Measurements from ENCODE around the gene NRXN3.

DNA sequence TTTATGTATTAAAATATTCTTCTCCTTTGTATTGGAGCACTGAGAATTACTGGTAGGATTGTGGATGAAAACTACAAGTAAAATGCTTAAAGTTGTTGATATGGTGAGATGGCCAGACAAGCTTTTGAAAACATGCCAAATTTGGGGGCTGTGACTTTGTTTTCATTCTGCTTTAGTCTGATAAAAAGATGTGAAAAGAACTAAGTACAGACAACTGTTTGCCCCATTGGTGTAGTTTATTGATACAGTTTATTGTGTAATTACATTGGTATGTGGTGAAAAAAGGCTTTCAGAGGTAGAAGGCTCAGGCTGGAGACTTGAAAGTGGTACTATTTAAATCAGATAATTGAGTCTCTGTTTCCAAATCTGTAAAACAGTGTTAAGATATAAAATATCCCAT lies 1294.3 kb downstream of the NRXN3 start:
- TF ChIP-seq, protein P1, sequence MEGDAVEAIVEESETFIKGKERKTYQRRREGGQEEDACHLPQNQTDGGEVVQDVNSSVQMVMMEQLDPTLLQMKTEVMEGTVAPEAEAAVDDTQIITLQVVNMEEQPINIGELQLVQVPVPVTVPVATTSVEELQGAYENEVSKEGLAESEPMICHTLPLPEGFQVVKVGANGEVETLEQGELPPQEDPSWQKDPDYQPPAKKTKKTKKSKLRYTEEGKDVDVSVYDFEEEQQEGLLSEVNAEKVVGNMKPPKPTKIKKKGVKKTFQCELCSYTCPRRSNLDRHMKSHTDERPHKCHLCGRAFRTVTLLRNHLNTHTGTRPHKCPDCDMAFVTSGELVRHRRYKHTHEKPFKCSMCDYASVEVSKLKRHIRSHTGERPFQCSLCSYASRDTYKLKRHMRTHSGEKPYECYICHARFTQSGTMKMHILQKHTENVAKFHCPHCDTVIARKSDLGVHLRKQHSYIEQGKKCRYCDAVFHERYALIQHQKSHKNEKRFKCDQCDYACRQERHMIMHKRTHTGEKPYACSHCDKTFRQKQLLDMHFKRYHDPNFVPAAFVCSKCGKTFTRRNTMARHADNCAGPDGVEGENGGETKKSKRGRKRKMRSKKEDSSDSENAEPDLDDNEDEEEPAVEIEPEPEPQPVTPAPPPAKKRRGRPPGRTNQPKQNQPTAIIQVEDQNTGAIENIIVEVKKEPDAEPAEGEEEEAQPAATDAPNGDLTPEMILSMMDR (IDR thresholded peaks at IDR 0.05) = no peak
- TF ChIP-seq, protein P2, sequence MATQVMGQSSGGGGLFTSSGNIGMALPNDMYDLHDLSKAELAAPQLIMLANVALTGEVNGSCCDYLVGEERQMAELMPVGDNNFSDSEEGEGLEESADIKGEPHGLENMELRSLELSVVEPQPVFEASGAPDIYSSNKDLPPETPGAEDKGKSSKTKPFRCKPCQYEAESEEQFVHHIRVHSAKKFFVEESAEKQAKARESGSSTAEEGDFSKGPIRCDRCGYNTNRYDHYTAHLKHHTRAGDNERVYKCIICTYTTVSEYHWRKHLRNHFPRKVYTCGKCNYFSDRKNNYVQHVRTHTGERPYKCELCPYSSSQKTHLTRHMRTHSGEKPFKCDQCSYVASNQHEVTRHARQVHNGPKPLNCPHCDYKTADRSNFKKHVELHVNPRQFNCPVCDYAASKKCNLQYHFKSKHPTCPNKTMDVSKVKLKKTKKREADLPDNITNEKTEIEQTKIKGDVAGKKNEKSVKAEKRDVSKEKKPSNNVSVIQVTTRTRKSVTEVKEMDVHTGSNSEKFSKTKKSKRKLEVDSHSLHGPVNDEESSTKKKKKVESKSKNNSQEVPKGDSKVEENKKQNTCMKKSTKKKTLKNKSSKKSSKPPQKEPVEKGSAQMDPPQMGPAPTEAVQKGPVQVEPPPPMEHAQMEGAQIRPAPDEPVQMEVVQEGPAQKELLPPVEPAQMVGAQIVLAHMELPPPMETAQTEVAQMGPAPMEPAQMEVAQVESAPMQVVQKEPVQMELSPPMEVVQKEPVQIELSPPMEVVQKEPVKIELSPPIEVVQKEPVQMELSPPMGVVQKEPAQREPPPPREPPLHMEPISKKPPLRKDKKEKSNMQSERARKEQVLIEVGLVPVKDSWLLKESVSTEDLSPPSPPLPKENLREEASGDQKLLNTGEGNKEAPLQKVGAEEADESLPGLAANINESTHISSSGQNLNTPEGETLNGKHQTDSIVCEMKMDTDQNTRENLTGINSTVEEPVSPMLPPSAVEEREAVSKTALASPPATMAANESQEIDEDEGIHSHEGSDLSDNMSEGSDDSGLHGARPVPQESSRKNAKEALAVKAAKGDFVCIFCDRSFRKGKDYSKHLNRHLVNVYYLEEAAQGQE (IDR thresholded peaks at IDR 0.05; ENCODE audit: insufficient read depth in 1 of 2, low read depth in 2 of 2, low read length in 1 of 2) = no peak
- no peak for TF ChIP-seq POLR2AphosphoS5 (IDR thresholded peaks at IDR 0.05; ENCODE audit: low read depth, low read length)

All from Panc1 (cell line).